Lung (tissue), 12 donors: ENCODE measurements around the gene THRA. TPM values are rescaled to one million over a fixed set of nuclear protein-coding genes. Genes with fewer than 3 reads are reported as not detected.

ENCODE experiments used
- ATAC-seq: fragments of 200-7000 bp; cut with Tn5 transposase; one replicate; pipeline ENCODE4 v1.9.1; 2020; ENCODE audit warnings: moderate number of reproducible peaks; ENCODE audit not compliant: insufficient read depth, low FRiP score
- DNase-seq, 3 donors: peaks; one replicate each; pipeline ENCODE4 v3.0.0-alpha.2; 2013 to 2017
- H3K27ac ChIP-seq, 2 donors: one replicate each; pipeline ENCODE4 v1.5.1; 2013; ENCODE audit warnings: mild to moderate bottlenecking in 2 of 2, moderate library complexity in 2 of 2, control low read depth in 1 of 2, inconsistent platforms in 1 of 2, low read depth in 1 of 2, low read length in 1 of 2
- H3K27me3 ChIP-seq, 3 donors: one replicate each; pipeline ENCODE4 v1.5.1; 2013; ENCODE audit warnings: low read length in 2 of 3; ENCODE audit not compliant: control insufficient read depth in 3 of 3, insufficient read depth in 3 of 3
- H3K36me3 ChIP-seq, 4 donors: one replicate each; pipeline ENCODE4 v1.5.1; 2013; ENCODE audit warnings: low read length in 4 of 4, mild to moderate bottlenecking in 1 of 4, moderate library complexity in 1 of 4; ENCODE audit not compliant: control insufficient read depth in 4 of 4, insufficient read depth in 4 of 4
- H3K4me1 ChIP-seq, 5 donors: one replicate each; pipeline ENCODE4 v1.5.1; 2013; ENCODE audit warnings: low read length in 5 of 5, mild to moderate bottlenecking in 2 of 5, moderate library complexity in 1 of 5; ENCODE audit not compliant: control insufficient read depth in 5 of 5, insufficient read depth in 5 of 5
- H3K4me3 ChIP-seq: one replicate; pipeline ENCODE4 v1.5.1; 2013; ENCODE audit warnings: mild to moderate bottlenecking, control low read depth, moderate library complexity
- H3K9ac ChIP-seq, 2 donors: one replicate each; pipeline ENCODE4 v1.5.1; 2013; ENCODE audit warnings: low read length in 2 of 2, control low read depth in 1 of 2; ENCODE audit not compliant: insufficient read depth in 1 of 2
- H3K9me3 ChIP-seq, 4 donors: one replicate each; pipeline ENCODE4 v1.5.1; 2013; ENCODE audit warnings: low read length in 3 of 4, mild to moderate bottlenecking in 1 of 4, moderate library complexity in 1 of 4; ENCODE audit not compliant: control insufficient read depth in 4 of 4, insufficient read depth in 3 of 4
- CTCF ChIP-seq: IDR thresholded peaks from 2 replicates; pipeline ENCODE4 v1.5.1; 2012; ENCODE audit warnings: mild to moderate bottlenecking; ENCODE audit errors: control extremely low read depth, extremely low read depth
- WGBS, 2 donors: extraction: QIAGEN DNeasy Blood & Tissue Kit; methylation state at CpG; one replicate each; pipeline ENCODE4 v1.1.7; 2013; 5-methylcytosine and 5-hydroxymethylcytosine counted together
- polyA plus RNA-seq, 2 donors: library from polyadenylated mRNA; stranded (reverse); fragments of 200-250 nt; gene quantifications; one replicate each; pipeline ENCODE4 v1.2.1, GENCODE V29; 2013
- total RNA-seq, 2 donors: library from RNA; depleted of rRNA in 1 of 2; stranded (reverse); fragments of >200 nt in 1 of 2; gene quantifications; one replicate each; pipeline ENCODE4 v1.2.1, GENCODE V29; 2014 to 2021
- donor health status: control.
- donor health status: control.
- donor health status: Bipolar disorder and iron deficiency.
- donor health status: healthy.
- donor health status: DM: yes; HTN: yes; CAD: no.

THRA gene
- total and polyA plus RNA-seq, 4 donors, result 28.5 to 55.9 (median 37.5) TPM

GRCh38 chr17:40060887-40061608 lies 1.7 kb upstream of the THRA start:
- H3K4me3 ChIP-seq, result no peak overlapping the region
- DNase-seq (no peak), ATAC-seq (no peak)
- 87 to 89% methylated on average over 11 of the region's 11 CpGs for WGBS, 2 donors
- no peak for TF ChIP-seq CTCF
- H3K9ac ChIP-seq, result no peak overlapping the region
- peaks cover 10 to 28% (median 19%) of the 10 kb centered on the region in 5 donors for H3K4me1 ChIP-seq
- peak overlapping the region in 1 of 2 donors; percentile 2 for H3K27ac ChIP-seq
- H3K27me3 ChIP-seq, result peaks cover 0 to 3% (median 0%) of the 10 kb centered on the region in 3 donors
- no peaks in the 10 kb centered on the region for H3K36me3 ChIP-seq
- H3K9me3 ChIP-seq, result no peaks in the 10 kb centered on the region

GRCh38 chr17:40061609-40062038 lies 1.1 kb upstream of the THRA start:
- peak overlapping the region in 1 of 2 donors; percentile 49 for H3K27ac ChIP-seq
- peaks cover 12 to 30% (median 19%) of the 10 kb centered on the region in 5 donors for H3K4me1 ChIP-seq
- peaks cover 0 to under 1% (median 0%) of the 10 kb centered on the region in 3 donors for H3K27me3 ChIP-seq
- 68 to 83% methylated on average over 10 of the region's 10 CpGs for WGBS, 2 donors
- H3K4me3 ChIP-seq, result no peak overlapping the region
- no peaks in the 10 kb centered on the region for H3K36me3 ChIP-seq
- no peaks in the 10 kb centered on the region for H3K9me3 ChIP-seq
- DNase-seq (no peak), ATAC-seq (no peak)
- H3K9ac ChIP-seq, result no peak overlapping the region
- TF ChIP-seq CTCF, result no peak

DNA sequence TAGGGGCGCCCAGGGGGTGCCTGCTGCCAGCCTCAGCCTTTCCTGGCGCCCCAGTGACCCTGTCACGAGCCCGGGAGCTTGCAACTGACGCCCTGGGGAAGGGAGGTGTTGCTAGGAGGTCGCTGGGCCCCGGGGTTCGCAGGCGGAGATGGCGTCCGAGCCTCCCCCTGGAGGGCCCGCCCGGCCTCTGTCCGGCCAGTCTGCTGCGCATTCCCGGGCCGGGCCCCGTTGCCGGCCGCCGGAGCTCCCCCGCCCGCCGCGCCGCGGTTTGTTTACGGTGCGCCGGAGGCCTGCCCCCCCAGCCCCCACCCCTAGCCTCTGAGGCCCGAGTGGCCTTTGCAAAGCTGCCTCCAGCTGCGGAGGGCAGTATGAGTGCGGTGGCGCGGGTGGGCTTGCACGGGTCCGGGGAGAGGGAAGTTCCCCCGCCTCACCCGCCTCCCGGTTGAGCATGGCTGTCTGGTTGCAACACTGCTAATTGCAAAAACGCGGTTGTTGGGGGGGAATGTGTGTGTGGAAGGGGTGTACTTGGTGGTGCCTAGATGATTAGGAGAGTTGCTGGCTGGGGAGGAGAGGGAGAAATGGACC lies 514 bp downstream of the THRA start:
- Histone ChIP-seq H3K27me3 (no peaks in the 10 kb centered on the region), H3K9me3 (no peaks in the 10 kb centered on the region), H3K9ac (peak overlapping the region; percentile 13 to 94), H3K36me3 (no peaks in the 10 kb centered on the region), H3K4me1 (peaks cover 14 to 46% (median 21%) of the 10 kb centered on the region in 5 donors), H3K4me3 (peak overlapping the region; percentile 86), H3K27ac (peak overlapping the region; percentile 94 to 97)
- TF ChIP-seq CTCF, result no peak
- ATAC-seq (peak; percentile 29), DNase-seq (peak; percentile 60 to 76 (median 66))
- 0 to 1% methylated on average over 28 to 42 of the region's 42 CpGs for WGBS, 2 donors
